GM23338 (cell line): Measurements from ENCODE around the gene UVRAG. TPM values are rescaled to one million over a fixed set of nuclear protein-coding genes. Genes with fewer than 3 reads are reported as not detected.
A peak's percentile ranks its signal among the peaks of the same experiment; 100 is the strongest.

Source experiments
- ATAC-seq: fragments of 200-7000 bp; cut with Tn5 transposase; 3 replicates; pipeline ENCODE4 v1.9.1; 2020
- DNase-seq: peaks from one replicate; pipeline ENCODE4 v3.0.0-alpha.2; 2015; ENCODE audit warnings: low spot score
- H2AFZ ChIP-seq: fragments of 200-600 bp; sonication (generic); 2 replicates; pipeline ENCODE4 v1.8.0; 2016; ENCODE audit warnings: antibody characterized with exemption, mild to moderate bottlenecking, moderate library complexity
- H3F3A ChIP-seq: fragments of 200-600 bp; sonication (generic); replicated peaks from 2 replicates; pipeline ENCODE4 v1.8.0; 2017; ENCODE audit warnings: antibody characterized with exemption, mixed run types, low read depth
- H3K27ac ChIP-seq: fragments of 200-600 bp; sonication (generic); 2 replicates; pipeline ENCODE4 v1.6.1; 2016; ENCODE audit warnings: low read depth
- H3K27me3 ChIP-seq: fragments of 200-600 bp; sonication (generic); 2 replicates; pipeline ENCODE4 v1.8.0; 2016; ENCODE audit warnings: mild to moderate bottlenecking, mixed run types, moderate library complexity; ENCODE audit not compliant: insufficient read depth
- H3K36me3 ChIP-seq: fragments of 200-600 bp; sonication (generic); 2 replicates; pipeline ENCODE4 v1.8.0; 2016; ENCODE audit warnings: mild to moderate bottlenecking; ENCODE audit not compliant: insufficient read depth
- H3K4me1 ChIP-seq: fragments of 200-600 bp; sonication (generic); 2 replicates; pipeline ENCODE4 v1.8.0; 2016; ENCODE audit warnings: mild to moderate bottlenecking, moderate library complexity; ENCODE audit not compliant: insufficient read depth
- H3K4me2 ChIP-seq: fragments of 200-600 bp; sonication (generic); 2 replicates; pipeline ENCODE4 v1.7.1; 2017; ENCODE audit warnings: mixed run types
- H3K4me3 ChIP-seq: fragments of 200-600 bp; sonication (generic); 2 replicates; pipeline ENCODE4 v1.6.1; 2016; ENCODE audit warnings: mixed run types
- H3K79me2 ChIP-seq: fragments of 200-600 bp; sonication (generic); replicated peaks from 2 replicates; pipeline ENCODE4 v1.8.0; 2017; ENCODE audit warnings: mild to moderate bottlenecking; ENCODE audit not compliant: insufficient read depth
- H3K9me2 ChIP-seq: fragments of 200-600 bp; sonication (generic); 2 replicates; pipeline ENCODE4 v1.8.0; 2017; ENCODE audit not compliant: insufficient read depth
- H4K20me1 ChIP-seq: fragments of 200-600 bp; sonication (generic); replicated peaks from 2 replicates; pipeline ENCODE4 v1.8.0; 2017; ENCODE audit warnings: mild to moderate bottlenecking; ENCODE audit not compliant: insufficient read depth
- H3K27ac Mint-ChIP-seq: 2 replicates; pipeline ENCODE4 v1.8.0; 2020; ENCODE audit warnings: inconsistent platforms, mild to moderate bottlenecking, moderate library complexity, mixed read lengths
- H3K27me3 Mint-ChIP-seq: 3 replicates; pipeline ENCODE4 v1.8.0; 2022; ENCODE audit warnings: low read depth, mild to moderate bottlenecking, moderate library complexity, mixed read lengths, inconsistent platforms; ENCODE audit not compliant: insufficient read depth, poor library complexity
- H3K36me3 Mint-ChIP-seq: 3 replicates; pipeline ENCODE4 v1.8.0; 2021; ENCODE audit warnings: low read depth, mild to moderate bottlenecking, inconsistent platforms, moderate library complexity, mixed read lengths
- H3K4me1 Mint-ChIP-seq: 3 replicates; pipeline ENCODE4 v1.8.0; 2020; ENCODE audit warnings: mild to moderate bottlenecking, inconsistent platforms, mixed read lengths
- H3K4me3 Mint-ChIP-seq: 3 replicates; pipeline ENCODE4 v1.8.0; 2021; ENCODE audit warnings: moderate library complexity, mild to moderate bottlenecking, inconsistent platforms, mixed read lengths
- H3K9me3 Mint-ChIP-seq: 3 replicates; pipeline ENCODE4 v1.8.0; 2020; ENCODE audit warnings: moderate library complexity, mild to moderate bottlenecking, inconsistent platforms, mixed read lengths
- CREB1 ChIP-seq: fragments of 250-450 bp; sonication (Bioruptor Pico); IDR thresholded peaks from 2 replicates; pipeline ENCODE4 v1.5.0; 2020; ENCODE audit warnings: low read depth, mild to moderate bottlenecking, moderate library complexity
- CTCF ChIP-seq, 2 experiments: fragments of 200-600 bp in 1 of 2; sonication (generic) in 1 of 2; conservative IDR thresholded peaks; 2 replicates each; pipeline versions ENCODE4 v1.5.1 to v1.6.1; 2016 to 2017; ENCODE audit warnings: antibody characterized with exemption in 2 of 2, low read depth in 2 of 2, mild to moderate bottlenecking in 2 of 2, moderate library complexity in 1 of 2
- ETS1 ChIP-seq: IDR thresholded peaks from 2 replicates; pipeline ENCODE4 v1.6.1; 2016; ENCODE audit warnings: antibody characterized with exemption
- EZH2phosphoT487 ChIP-seq: fragments of 200-600 bp; sonication (generic); IDR thresholded peaks from one replicate; pipeline ENCODE4 v1.8.1; 2018; ENCODE audit warnings: antibody characterized with exemption; ENCODE audit not compliant: unreplicated experiment
- JUNB ChIP-seq: IDR thresholded peaks from one replicate; pipeline ENCODE4 v1.6.1; 2016; ENCODE audit warnings: antibody characterized with exemption; ENCODE audit not compliant: unreplicated experiment
- POLR2AphosphoS5 ChIP-seq: IDR thresholded peaks from 2 replicates; pipeline ENCODE4 v1.6.1; 2016; ENCODE audit warnings: antibody characterized with exemption, low read depth
- REST ChIP-seq: IDR thresholded peaks from one replicate; pipeline ENCODE4 v1.6.1; 2018; ENCODE audit warnings: antibody characterized with exemption; ENCODE audit not compliant: unreplicated experiment
- STAT1 ChIP-seq: IDR thresholded peaks from one replicate; pipeline ENCODE4 v1.6.1; 2016; ENCODE audit warnings: antibody characterized with exemption; ENCODE audit not compliant: unreplicated experiment
- ZNF114 ChIP-seq: fragments of 250-450 bp; sonication (Bioruptor Pico); IDR thresholded peaks from 2 replicates; pipeline ENCODE4 v1.5.0; 2020; ENCODE audit warnings: mild to moderate bottlenecking, moderate library complexity
- ZNF331 ChIP-seq: fragments of 250-450 bp; sonication (Bioruptor Pico); IDR thresholded peaks from 2 replicates; pipeline ENCODE4 v1.5.0; 2020; ENCODE audit warnings: low read depth, mild to moderate bottlenecking, moderate library complexity
- ZNF462 ChIP-seq: fragments of 250-450 bp; sonication (Bioruptor Pico); IDR thresholded peaks from 2 replicates; pipeline ENCODE4 v1.5.0; 2020; ENCODE audit warnings: mild to moderate bottlenecking, moderate library complexity
- polyA plus RNA-seq: library from polyadenylated mRNA; unstranded; fragments of >200 nt; fragmentation: Nextera tagmentation; extraction: Ambion mirVana; gene quantifications from 2 replicates; pipeline ENCODE4 v1.2.1, GENCODE V29; 2016
- total RNA-seq: library from RNA; depleted of rRNA; stranded (reverse); fragments of >200 nt; shearing (Covaris generic); gene quantifications from 2 replicates; pipeline ENCODE4 v1.2.3, GENCODE V29; 2014

UVRAG gene
- total and polyA plus RNA-seq, 2 experiments from 2014 or later: 15.3 to 17.4 TPM

GRCh38 chr11:75809991-75810390 lies 5.0 kb upstream of the UVRAG start (continued):
- TF ChIP-seq STAT1: no peak
- no peak for TF ChIP-seq ZNF114 (CRISPR knock-in tag)
- TF ChIP-seq REST: no peak
- no peak for TF ChIP-seq JUNB
- no peak for TF ChIP-seq ETS1
- no peak for TF ChIP-seq ZNF331 (CRISPR knock-in tag)
- no peak for TF ChIP-seq EZH2phosphoT487
- TF ChIP-seq POLR2AphosphoS5: no peak
- no peak for TF ChIP-seq CTCF (conservative IDR thresholded peaks at IDR 0.05; ENCODE audit: low read depth in 2 of 2)

- no peak overlapping the region for H3K27ac Mint-ChIP-seq
- no peak overlapping the region for H3K4me3 Mint-ChIP-seq
These were observed 4.2 kb upstream of the UVRAG start for GRCh38 chr11:75810637-75811390.

More at GRCh38 chr11:75810637-75811390, 4.2 kb upstream of the UVRAG start:
- DNase-seq (no peak), ATAC-seq (no peak)
- Histone ChIP-seq H3F3A (no peaks in the 10 kb centered on the region), H3K27me3 (no peaks in the 10 kb centered on the region), H3K4me1 (peaks cover 7% of the 10 kb centered on the region; the same call in 1 of the 2 replicates), H3K9me2 (no peaks in the 10 kb centered on the region), H4K20me1 (no peaks in the 10 kb centered on the region), H3K4me3 (no peak overlapping the region), H3K36me3 (no peaks in the 10 kb centered on the region), H3K27ac (no peak overlapping the region), H2AFZ (0 out of 2 replicates have a peak overlapping the region, but pooled peaks have one; percentile 47), H3K4me2 (no peak overlapping the region), H3K79me2 (peaks cover 2% of the 10 kb centered on the region)
- TF ChIP-seq CREB1 (CRISPR knock-in tag) (no peak), ZNF462 (no peak)
- Mint-ChIP-seq H3K9me3 (no peaks in the 10 kb centered on the region), H3K36me3 (no peaks in the 10 kb centered on the region), H3K27me3 (peaks cover 2% of the 10 kb centered on the region), H3K4me1 (peaks cover 16% of the 10 kb centered on the region)
